Esophagus (tissue), 2 donors: ENCODE results near the gene KCNJ10. TPM values are rescaled to one million over a fixed set of nuclear protein-coding genes. Genes with fewer than 3 reads are reported as not detected.
A peak's percentile ranks its signal among the peaks of the same experiment; 100 is the strongest.

Experiments used
- H3K27ac ChIP-seq, 2 donors: one replicate each; pipeline ENCODE4 v1.5.1; 2013; ENCODE audit warnings: low read depth in 2 of 2, mild to moderate bottlenecking in 2 of 2, inconsistent platforms in 1 of 2, low read length in 1 of 2, moderate library complexity in 1 of 2
- H3K27me3 ChIP-seq, 2 donors: one replicate each; pipeline ENCODE4 v1.6.1; 2013; ENCODE audit warnings: low read length in 2 of 2, control low read depth in 1 of 2, mild to moderate bottlenecking in 1 of 2; ENCODE audit not compliant: insufficient read depth in 2 of 2, control insufficient read depth in 1 of 2
- H3K36me3 ChIP-seq, 2 donors: one replicate each; pipeline ENCODE4 v1.6.1; 2013; ENCODE audit warnings: low read length in 1 of 2; ENCODE audit not compliant: control insufficient read depth in 2 of 2, insufficient read depth in 2 of 2
- H3K4me1 ChIP-seq, 2 donors: one replicate each; pipeline ENCODE4 v1.6.1; 2013; ENCODE audit warnings: low read length in 1 of 2; ENCODE audit not compliant: control insufficient read depth in 2 of 2, insufficient read depth in 2 of 2
- H3K4me3 ChIP-seq, 2 donors: one replicate each; pipeline ENCODE4 v1.5.1; 2013; ENCODE audit warnings: low read length in 2 of 2, mild to moderate bottlenecking in 2 of 2, low read depth in 1 of 2, moderate library complexity in 1 of 2
- H3K9me3 ChIP-seq, 2 donors: one replicate each; pipeline ENCODE4 v1.6.1; 2013; ENCODE audit warnings: mild to moderate bottlenecking in 2 of 2, low read depth in 1 of 2, low read length in 1 of 2, moderate library complexity in 1 of 2; ENCODE audit not compliant: control insufficient read depth in 2 of 2, insufficient read depth in 1 of 2
- WGBS, 2 donors: extraction: QIAGEN DNeasy Blood & Tissue Kit; methylation state at CpG; one replicate each; pipeline ENCODE4 v1.1.7; 2013; 5-methylcytosine and 5-hydroxymethylcytosine counted together
- polyA plus RNA-seq, 2 donors: library from polyadenylated mRNA; stranded (reverse); fragments of 200-250 nt; gene quantifications; one replicate each; pipeline ENCODE4 v1.2.3, GENCODE V29; 2013
- donor health status: healthy with polysubstance abuse.
- donor health status: Bipolar disorder and iron deficiency.

KCNJ10 gene
- polyA plus RNA-seq = not detected

DNA sequence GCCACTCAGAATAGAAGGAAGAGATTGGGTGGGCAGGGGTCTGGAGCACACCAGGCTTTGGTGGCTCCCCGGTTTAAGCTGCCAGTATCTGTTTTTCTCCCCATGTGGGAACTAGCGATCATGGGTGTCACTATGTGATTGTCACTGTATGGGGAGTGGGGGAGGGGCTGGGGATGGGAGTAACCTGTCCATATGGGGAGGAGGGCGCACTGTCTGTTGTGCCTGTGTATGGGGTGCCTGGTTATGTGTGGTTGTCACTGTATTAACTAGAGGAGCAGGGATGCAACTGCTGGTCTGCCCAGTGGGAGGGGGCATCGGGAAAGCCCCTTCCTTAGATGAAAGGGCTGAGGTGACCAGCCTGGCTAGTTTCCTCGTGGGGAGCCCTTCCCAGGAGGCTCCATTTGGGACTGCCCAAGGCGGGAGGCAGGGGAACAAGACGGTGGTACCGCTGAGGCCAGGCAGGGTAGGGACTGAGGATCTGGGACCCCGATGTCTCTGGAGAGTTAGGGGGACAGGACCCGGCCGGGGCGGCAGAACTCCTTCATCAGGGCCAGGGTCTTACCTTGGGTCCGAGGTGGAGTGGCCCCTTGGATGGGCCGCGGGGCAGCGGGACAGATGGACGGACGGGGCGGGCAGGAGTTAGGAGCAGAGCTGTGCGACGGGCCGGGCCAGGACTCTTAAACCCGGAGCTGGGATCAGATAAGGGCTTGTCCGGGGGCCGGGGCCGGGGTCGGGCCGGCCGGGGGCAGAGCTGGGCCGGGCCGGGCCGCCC is at the start of gene KCNJ10:
KCNJ10 (minus strand) TSS at position 701 of the 772 bp plus-strand sequence. CDS start 27,628 bp downstream, outside the sequence.
- no peaks in the 10 kb centered on the region for H3K9me3 ChIP-seq
- H3K27me3 ChIP-seq = no peaks in the 10 kb centered on the region
- WGBS, 2 donors = 13% methylated on average over 31 to 32 of the region's 32 CpGs
- H3K27ac ChIP-seq = no peak within 1 kb of the TSS
- peak within 1 kb of the TSS; percentile 33 to 40 for H3K4me3 ChIP-seq
- H3K36me3 ChIP-seq = no peaks in the 10 kb centered on the region
- H3K4me1 ChIP-seq = peaks cover 2 to 5% of the 10 kb centered on the region in 2 donors

DNA sequence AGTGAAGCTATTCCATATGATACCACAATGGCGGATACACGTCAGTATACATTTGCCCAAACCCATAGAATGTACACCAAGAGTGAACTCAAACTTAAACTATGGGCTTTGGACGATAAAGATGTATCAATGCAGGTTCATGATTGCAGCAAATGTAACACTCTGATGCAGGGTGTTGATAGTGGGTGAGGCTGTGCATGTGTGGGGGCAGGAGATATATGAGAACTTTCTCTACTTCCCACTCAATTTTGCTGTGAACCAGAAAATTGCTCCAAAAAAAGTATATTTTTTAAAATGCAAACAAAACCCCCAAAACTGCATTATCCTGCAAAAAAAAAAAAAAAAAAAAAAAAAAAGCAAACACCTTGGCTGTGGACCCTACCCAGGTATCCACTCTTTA is 49.0 kb upstream of the KCNJ10 start:
- Histone ChIP-seq H3K9me3 (no peaks in the 10 kb centered on the region), H3K36me3 (peaks cover 0 to 2% of the 10 kb centered on the region in 2 donors), H3K4me3 (no peak overlapping the region), H3K4me1 (peaks cover 0 to 4% of the 10 kb centered on the region in 2 donors), H3K27ac (no peak overlapping the region), H3K27me3 (no peaks in the 10 kb centered on the region)
- 87 to 92% methylated on average over 3 of the region's 3 CpGs for WGBS, 2 donors

- H3K36me3 ChIP-seq = no peaks in the 10 kb centered on the region
- no peaks in the 10 kb centered on the region for H3K27me3 ChIP-seq
- no peak overlapping the region for H3K4me3 ChIP-seq
- H3K9me3 ChIP-seq = no peaks in the 10 kb centered on the region
- WGBS, 2 donors = 32 to 52% methylated on average over 8 of the region's 8 CpGs
- H3K27ac ChIP-seq = peak overlapping the region in 1 of 2 donors; percentile 27
- no peaks in the 10 kb centered on the region for H3K4me1 ChIP-seq
Measured at GRCh38 chr1:160117709-160118183, 47.8 kb upstream of the KCNJ10 start.

DNA sequence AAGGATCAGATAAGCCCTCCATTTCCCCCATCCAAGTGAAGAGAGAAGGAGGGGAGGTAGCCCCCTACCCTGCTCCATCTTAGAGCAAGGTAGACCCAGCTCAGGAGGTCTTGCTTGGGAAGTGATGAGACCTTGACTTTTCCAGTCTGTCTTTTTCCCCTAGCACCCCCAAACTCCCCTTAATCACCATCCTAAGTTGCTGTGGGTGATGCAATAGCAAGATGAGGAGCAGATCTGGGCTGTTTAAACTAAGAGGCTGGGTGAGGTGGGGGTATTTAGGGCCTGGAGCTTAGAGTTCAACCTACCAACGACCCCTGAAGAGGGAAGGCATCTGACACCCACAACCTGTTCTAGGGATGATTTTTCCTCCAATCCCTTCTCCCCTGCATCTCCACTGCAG is 47.3 kb upstream of the KCNJ10 start:
- Histone ChIP-seq H3K9me3 (no peaks in the 10 kb centered on the region), H3K4me3 (peak overlapping the region; percentile 11 to 16), H3K27ac (peak overlapping the region in 1 of 2 donors; percentile 27), H3K36me3 (no peaks in the 10 kb centered on the region), H3K4me1 (no peaks in the 10 kb centered on the region), H3K27me3 (no peaks in the 10 kb centered on the region)
- WGBS, 2 donors = 22 to 36% methylated on average over 1 of the region's 1 CpG

GRCh38 chr1:160116283-160117147 is 46.6 kb upstream of the KCNJ10 start:
- H3K36me3 ChIP-seq = no peaks in the 10 kb centered on the region
- H3K9me3 ChIP-seq = no peaks in the 10 kb centered on the region
- no peaks in the 10 kb centered on the region for H3K4me1 ChIP-seq
- H3K27ac ChIP-seq = peak overlapping the region; percentile 45 to 77
- H3K27me3 ChIP-seq = no peaks in the 10 kb centered on the region
- peak overlapping the region; percentile 32 to 37 for H3K4me3 ChIP-seq
- WGBS, 2 donors = 54% methylated on average over 12 of the region's 12 CpGs

GRCh38 chr1:160115545-160116282 is 45.8 kb upstream of the KCNJ10 start, which contains the start of gene ATP1A2:
Gene ATP1A2 (plus strand): TSS chr1:160115759. CDS start chr1:160115862, 103 bp downstream.
- peak within 1 kb of the TSS; percentile 45 to 77 for H3K27ac ChIP-seq
- H3K36me3 ChIP-seq = no peaks in the 10 kb centered on the region
- H3K27me3 ChIP-seq = no peaks in the 10 kb centered on the region
- no peaks in the 10 kb centered on the region for H3K4me1 ChIP-seq
- H3K9me3 ChIP-seq = no peaks in the 10 kb centered on the region
- WGBS, 2 donors = 53% methylated on average over 16 of the region's 16 CpGs
- H3K4me3 ChIP-seq = peak within 1 kb of the TSS; percentile 32 to 37

DNA sequence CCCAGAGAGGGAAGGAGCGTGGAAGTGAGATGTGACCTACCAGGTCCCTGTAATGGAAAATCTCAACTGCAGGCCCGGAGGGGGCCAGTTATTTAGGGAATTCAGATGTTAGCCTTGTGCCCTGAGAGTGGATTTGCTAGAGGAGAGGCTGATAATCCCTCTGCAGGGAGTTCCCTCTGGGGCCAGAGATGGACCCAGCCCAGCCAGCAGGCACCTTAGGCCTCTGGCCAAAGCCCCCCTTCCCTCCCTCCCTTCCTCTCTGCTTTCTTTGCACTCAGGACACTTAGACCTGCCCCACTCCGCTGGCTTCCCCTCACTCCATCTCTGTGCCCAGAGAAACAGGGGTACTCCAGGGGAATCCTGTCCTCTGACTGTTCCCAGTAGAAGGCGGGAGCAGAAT is 44.1 kb upstream of the KCNJ10 start:
- peak overlapping the region; percentile 26 to 37 for H3K27ac ChIP-seq

DNA sequence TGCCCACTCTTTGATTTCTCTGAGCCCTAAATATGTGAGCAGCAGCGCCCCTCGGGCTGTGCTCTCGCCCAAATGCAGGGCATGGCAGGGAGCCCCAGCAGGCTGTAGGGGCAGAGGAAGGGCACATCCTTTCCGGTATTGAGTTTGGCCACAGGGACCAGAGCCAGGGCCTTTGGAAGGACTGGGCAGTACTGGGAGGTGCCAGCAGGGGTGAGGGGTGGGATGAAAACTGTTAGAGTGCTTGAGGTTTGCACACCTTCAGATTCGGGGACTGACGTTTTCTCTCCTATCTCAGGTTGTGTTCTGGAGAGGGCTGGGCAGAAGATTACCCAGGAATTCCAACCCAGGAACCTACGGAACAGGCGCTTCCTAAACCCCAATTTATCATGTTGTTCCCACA is 43.4 kb upstream of the KCNJ10 start:
- H3K4me3 ChIP-seq = no peak overlapping the region
- 80 to 84% methylated on average over 8 of the region's 8 CpGs for WGBS, 2 donors
- H3K27ac ChIP-seq = peak overlapping the region in 1 of 2 donors; percentile 26
- H3K4me1 ChIP-seq = no peaks in the 10 kb centered on the region
- H3K9me3 ChIP-seq = no peaks in the 10 kb centered on the region
- no peaks in the 10 kb centered on the region for H3K36me3 ChIP-seq
- H3K27me3 ChIP-seq = no peaks in the 10 kb centered on the region

More for the DNA sequence above, 44.1 kb upstream of the KCNJ10 start:
- H3K36me3 ChIP-seq = no peaks in the 10 kb centered on the region
- no peak overlapping the region for H3K4me3 ChIP-seq
- H3K9me3 ChIP-seq = no peaks in the 10 kb centered on the region
- H3K27me3 ChIP-seq = no peaks in the 10 kb centered on the region
- 72 to 80% methylated on average over 4 of the region's 4 CpGs for WGBS, 2 donors
- no peaks in the 10 kb centered on the region for H3K4me1 ChIP-seq

DNA sequence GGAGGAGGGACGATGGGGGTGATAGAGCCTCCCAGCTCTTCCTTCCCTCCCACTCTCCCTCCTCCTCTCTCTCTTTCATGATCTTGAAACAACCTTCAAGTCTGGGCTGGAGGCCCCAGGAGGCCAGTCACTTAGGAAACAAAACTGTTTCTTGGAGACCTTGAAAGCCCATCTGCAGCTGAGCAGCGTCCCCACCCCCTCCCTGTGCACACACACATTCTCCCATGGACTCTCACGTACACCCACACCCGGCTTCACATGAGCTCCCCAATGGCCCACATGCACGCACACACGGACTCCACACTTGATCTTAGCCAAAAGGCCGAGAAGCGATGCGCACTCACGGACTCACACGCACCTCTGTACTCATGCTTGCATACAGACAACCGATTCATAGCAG is 42.4 kb upstream of the KCNJ10 start:
- no peaks in the 10 kb centered on the region for H3K36me3 ChIP-seq
- WGBS, 2 donors = 67 to 72% methylated on average over 12 of the region's 12 CpGs
- no peak overlapping the region for H3K4me3 ChIP-seq
- no peaks in the 10 kb centered on the region for H3K4me1 ChIP-seq
- no peaks in the 10 kb centered on the region for H3K27me3 ChIP-seq
- H3K27ac ChIP-seq = no peak overlapping the region
- H3K9me3 ChIP-seq = no peaks in the 10 kb centered on the region
